Islet precursor cell (in vitro differentiated cells): Measurements from ENCODE around the gene CDK15.

Experiments
- DNase-seq: peaks from one replicate; pipeline ENCODE4 v3.0.0-alpha.2; 2018

The CDK15 gene

GRCh38 chr2:201879996-201880395, 73.7 kb downstream of the CDK15 start:
- no peak for DNase-seq

- no peak for DNase-seq
These were observed 74.2 kb downstream of the CDK15 start for GRCh38 chr2:201880579-201880978.

- DNase-seq = no peak
These were observed 74.8 kb downstream of the CDK15 start for GRCh38 chr2:201880993-201881611.

- no peak for DNase-seq
These were observed 75.4 kb downstream of the CDK15 start for GRCh38 chr2:201881741-201882140.

GRCh38 chr2:201882353-201883090, 76.2 kb downstream of the CDK15 start:
- DNase-seq = peak; percentile 70

GRCh38 chr2:201883606-201884369, 77.5 kb downstream of the CDK15 start:
- no peak for DNase-seq

GRCh38 chr2:201886504-201886903, 80.2 kb downstream of the CDK15 start:
- no peak for DNase-seq

GRCh38 chr2:201887773-201888425, 81.6 kb downstream of the CDK15 start:
- DNase-seq = no peak

- DNase-seq = no peak
These were observed 82.1 kb downstream of the CDK15 start for GRCh38 chr2:201888426-201888800.

GRCh38 chr2:201890453-201890852, 84.1 kb downstream of the CDK15 start:
- DNase-seq = no peak

GRCh38 chr2:201891676-201892075, 85.3 kb downstream of the CDK15 start:
- no peak for DNase-seq

GRCh38 chr2:201892516-201892915, 86.2 kb downstream of the CDK15 start:
- DNase-seq = no peak

- DNase-seq = no peak
These were observed 94.0 kb downstream of the CDK15 start for GRCh38 chr2:201900362-201900761.

GRCh38 chr2:201901786-201902185, 95.4 kb downstream of the CDK15 start:
- no peak for DNase-seq

- no peak for DNase-seq
These were observed 98.4 kb downstream of the CDK15 start for GRCh38 chr2:201904538-201905420.

- no peak for DNase-seq
These were observed 100.6 kb downstream of the CDK15 start for GRCh38 chr2:201906777-201907562.

- DNase-seq = no peak
These were observed 101.2 kb downstream of the CDK15 start for GRCh38 chr2:201907563-201907881.

- DNase-seq = no peak
These were observed 102.6 kb downstream of the CDK15 start for GRCh38 chr2:201908901-201909300.

GRCh38 chr2:201909348-201909747, 103.0 kb downstream of the CDK15 start:
- DNase-seq = no peak

GRCh38 chr2:201909961-201910361, 103.6 kb downstream of the CDK15 start:
- DNase-seq = peak; percentile 62

- no peak for DNase-seq
These were observed 105.0 kb downstream of the CDK15 start for GRCh38 chr2:201911372-201911771.

GRCh38 chr2:201913201-201913600, 106.9 kb downstream of the CDK15 start:
- no peak for DNase-seq
